HG02588 (cell line): ENCODE results near the gene GSTT2.
"Not testable (repeated sequence)": the region's sequence is repeated elsewhere in the genome, so short reads cannot be mapped to it uniquely, and the experiment has no call there.

Experiments used
- ATAC-seq: cut with Tn5 transposase; IDR thresholded peaks from one replicate; pipeline ENCODE4 v1.9.1; 2021; ENCODE audit warnings: mild to moderate bottlenecking, moderate library complexity; ENCODE audit not compliant: unreplicated experiment

The GSTT2 gene

GRCh38 chr22:23979557-23980240 is at the start of gene GSTT2:
Gene GSTT2 (plus strand): TSS chr22:23980134.
- ATAC-seq: not testable (repeated sequence)

GRCh38 chr22:23938328-23939016 is 41.5 kb upstream of the GSTT2 start:
- no peak for ATAC-seq

DNA sequence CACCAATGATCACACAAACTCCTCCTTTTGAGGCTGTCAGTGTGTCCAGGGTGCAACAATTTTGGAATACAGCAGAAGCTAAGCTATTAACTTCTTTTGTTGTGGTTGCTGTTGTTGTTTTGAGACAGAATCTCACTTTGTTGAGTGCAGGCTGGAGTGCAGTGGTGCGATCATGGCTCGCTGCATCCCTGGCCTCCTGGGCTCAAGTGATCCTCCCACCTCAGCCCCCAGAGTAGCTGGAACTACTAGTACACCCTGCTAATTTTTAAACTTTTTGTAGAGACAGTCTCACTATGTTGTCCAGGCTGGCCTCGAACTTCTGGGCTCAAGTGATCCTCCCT is 40.9 kb upstream of the GSTT2 start:
- no peak for ATAC-seq

DNA sequence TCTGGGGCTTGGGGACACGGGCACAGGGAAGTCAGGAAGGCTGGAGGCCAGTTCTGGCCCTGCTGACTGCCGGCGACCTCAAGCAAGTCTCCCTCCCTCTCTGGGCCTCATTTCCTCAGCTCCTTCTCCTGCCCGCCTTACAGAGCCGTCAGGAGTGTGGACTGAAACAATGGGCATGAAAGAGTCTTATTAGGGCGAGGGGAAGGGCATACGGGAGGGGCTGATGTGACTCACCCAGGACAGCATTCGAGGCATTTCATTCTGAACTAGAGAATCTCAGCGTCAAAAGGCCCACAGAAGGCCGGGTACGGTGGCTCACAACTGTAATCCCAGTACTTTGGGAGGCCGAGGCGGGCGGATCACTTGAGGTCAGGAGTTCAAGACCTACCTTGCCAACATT is 39.8 kb upstream of the GSTT2 start:
- not testable (repeated sequence) for ATAC-seq

- not testable (repeated sequence) for ATAC-seq
Observed at GRCh38 chr22:23947391-23947790, 32.5 kb upstream of the GSTT2 start.

DNA sequence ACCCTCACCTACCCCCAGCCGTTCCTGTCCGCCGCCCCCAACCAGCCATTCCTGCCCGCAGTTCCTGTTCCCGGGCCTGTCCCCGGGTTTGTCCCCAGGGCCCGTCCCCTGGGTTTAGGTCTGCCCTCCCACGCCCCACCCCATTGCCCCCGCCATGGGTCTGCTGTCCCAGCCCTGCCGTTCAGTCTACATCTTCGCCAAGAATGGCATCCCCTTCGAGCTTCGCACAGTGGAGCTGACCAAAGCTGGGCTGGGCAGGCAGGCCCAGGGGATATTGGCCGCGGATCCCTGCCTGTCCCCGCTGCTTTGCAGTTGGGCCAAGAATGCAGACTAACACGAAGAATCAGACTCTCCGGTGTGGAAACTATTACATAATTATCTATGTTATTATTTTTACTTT is 30.2 kb upstream of the GSTT2 start:
- not testable (repeated sequence) for ATAC-seq

- not testable (repeated sequence) for ATAC-seq
Observed at GRCh38 chr22:23951383-23951782, 28.6 kb upstream of the GSTT2 start.

DNA sequence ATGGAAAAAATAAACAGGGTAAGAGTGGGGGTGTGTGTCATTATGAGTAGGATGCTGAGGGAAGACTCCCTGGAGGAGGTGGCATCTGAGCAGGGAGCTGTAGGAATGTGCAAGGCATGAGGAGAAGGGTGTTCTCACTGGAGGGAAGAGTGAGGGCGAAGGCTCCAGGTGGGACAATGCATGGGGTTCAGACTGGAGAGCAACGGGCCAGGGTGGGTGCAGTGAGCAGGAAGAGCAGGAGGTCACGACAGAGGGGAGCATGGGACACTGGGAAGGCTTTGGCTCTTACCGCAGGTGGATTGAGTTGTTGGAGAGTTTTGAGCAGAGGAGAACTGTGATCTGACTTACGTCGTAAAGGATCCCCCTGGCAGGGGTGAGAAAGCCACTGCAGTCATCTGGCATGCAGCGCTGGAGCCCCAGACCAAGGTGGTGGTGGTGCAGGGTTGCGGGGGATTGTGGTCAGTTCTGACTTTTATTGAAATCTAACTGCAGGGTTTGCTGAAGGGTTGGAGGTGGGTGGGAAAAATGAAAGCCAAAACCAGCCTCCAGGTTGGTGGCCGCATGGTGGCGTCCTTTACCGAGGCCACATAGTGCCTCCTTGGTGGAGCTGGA is 27.0 kb upstream of the GSTT2 start:
- not testable (repeated sequence) for ATAC-seq

DNA sequence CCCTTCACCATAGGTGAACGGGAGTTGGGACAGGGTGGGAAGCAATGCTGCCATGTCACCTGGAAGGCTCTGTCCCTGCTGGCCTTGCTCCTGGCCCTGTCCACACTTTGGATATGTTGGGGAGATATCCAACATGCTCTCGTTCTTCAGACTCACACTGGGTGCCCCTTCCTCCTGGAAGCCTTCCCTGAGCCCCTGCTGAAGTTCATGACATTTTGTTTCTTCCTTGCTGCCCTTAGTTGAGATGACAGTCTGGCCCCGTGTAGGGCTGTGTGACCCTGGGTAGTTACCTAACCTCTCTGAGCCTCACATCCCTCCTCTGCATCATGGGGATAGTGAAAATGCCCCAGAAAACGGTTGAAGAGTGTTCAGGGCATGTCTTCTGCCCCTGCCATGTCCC is 26.4 kb upstream of the GSTT2 start:
- not testable (repeated sequence) for ATAC-seq

GRCh38 chr22:23954193-23954990 is 25.5 kb upstream of the GSTT2 start:
- ATAC-seq: not testable (repeated sequence)

GRCh38 chr22:23954991-23955305 is 25.0 kb upstream of the GSTT2 start:
- not testable (repeated sequence) for ATAC-seq

DNA sequence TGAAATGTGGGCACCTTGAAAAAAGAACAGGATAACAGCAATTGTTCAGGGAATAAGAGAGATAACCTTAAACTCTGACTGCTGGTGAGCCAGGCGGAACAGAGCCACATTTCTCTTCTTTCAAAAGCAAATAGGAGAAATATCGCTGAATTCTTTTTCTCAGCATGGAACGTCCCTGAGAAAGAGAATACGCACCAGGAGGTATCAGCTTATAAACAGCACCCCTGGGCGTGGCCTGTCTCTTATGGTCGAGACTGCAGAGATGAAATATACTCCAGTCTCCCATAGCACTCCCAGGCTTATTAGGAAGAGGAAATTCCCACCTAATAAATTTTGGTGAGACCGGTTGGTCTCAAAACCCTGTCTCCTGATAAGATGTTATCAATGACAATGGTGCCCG is 24.0 kb upstream of the GSTT2 start:
- ATAC-seq: not testable (repeated sequence)

- ATAC-seq: not testable (repeated sequence)
Observed at GRCh38 chr22:23956301-23956900, 23.5 kb upstream of the GSTT2 start.

- ATAC-seq: not testable (repeated sequence)
Observed at GRCh38 chr22:23961084-23961771, 18.7 kb upstream of the GSTT2 start, which contains the start of gene GSTT2B. Gene GSTT2B (minus strand): TSS chr22:23961195. CDS start chr22:23961131, 64 bp downstream.

- not testable (repeated sequence) for ATAC-seq
Observed at GRCh38 chr22:23966094-23966493, 13.8 kb upstream of the GSTT2 start.

GRCh38 chr22:23966568-23966967 is 13.4 kb upstream of the GSTT2 start, which contains the start of gene DDTL:
Gene DDTL (plus strand): TSS chr22:23966888. CDS start chr22:23966915, 27 bp downstream.
- peak; percentile 96 for ATAC-seq

DNA sequence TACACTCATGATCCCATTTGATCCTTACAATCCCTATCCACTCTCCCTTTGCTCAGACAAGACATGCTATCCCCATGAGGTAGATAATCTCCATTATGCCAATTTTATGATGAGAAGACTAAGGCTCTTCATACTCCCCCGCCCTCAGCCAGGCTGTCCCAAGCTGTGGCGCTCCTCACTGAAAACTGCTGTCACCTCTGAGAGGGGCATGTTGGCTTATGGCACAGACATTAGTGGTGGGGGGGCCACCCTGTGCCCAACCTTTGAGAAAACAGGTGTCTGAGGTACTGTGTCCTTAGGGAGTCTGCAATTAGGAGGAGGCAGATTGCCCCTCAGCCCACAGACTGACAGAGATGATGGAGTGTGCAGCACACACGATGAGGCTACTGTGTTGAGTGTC is 10.9 kb upstream of the GSTT2 start:
- ATAC-seq: no peak

DNA sequence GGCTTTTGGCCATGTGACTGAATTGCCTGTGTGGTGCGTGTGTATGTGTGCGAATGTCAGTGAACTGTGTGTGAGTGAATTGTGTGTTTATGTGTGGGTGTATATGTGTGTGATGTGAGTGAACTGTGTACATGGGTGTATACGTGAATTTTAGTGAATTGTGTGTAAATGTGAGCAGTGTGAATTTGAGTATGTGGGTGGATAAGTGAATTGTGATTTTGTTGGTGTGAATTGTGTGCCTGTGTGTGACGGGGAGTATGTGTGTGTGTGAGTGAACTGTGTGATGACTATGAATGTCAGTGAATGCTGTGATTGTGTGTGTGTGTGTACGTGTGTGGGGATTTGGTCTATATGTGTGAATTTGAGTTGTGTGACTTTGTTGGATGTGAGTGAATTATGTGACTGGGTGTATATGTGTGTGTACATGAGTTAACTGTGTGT is 9.7 kb upstream of the GSTT2 start:
- ATAC-seq: no peak

DNA sequence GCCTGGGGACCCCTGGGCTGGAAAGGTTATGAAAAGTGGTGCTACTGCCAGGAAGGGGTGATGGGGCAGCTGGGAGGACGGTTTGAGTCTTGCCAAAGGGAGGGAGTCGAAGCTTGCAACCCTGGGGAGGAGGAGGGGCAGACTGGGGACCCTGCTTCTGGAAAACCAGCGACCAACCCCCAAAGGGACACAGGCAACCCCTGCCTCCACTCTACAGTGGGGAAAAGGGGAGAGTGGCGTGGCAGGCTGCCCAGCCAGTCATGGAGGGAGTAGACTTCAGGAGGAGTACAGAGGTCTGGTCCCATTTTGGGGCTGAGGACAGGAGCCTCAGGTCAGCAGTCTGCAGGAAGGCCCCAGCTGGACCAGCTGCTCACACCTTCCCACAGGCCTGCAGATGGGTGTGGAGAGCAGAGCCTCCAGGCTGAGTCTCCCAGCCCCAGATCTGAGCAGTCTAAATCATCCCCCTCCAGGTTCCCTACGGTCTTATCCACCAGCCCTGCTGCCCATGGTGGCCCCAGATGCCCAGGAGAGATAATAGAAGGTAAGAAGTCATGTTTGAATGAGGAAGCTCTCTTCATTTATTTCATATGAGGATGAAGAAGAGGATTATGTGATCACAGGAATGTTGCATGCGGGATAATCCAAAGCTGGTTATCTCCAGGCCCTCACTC is 9.0 kb upstream of the GSTT2 start:
- ATAC-seq: no peak

GRCh38 chr22:23971927-23972326 is 8.0 kb upstream of the GSTT2 start:
- not testable (repeated sequence) for ATAC-seq
